ENCODE results near the gene STX4. TPM values are rescaled to one million over a fixed set of nuclear protein-coding genes. Genes with fewer than 3 reads are reported as not detected.
A peak's percentile ranks its signal among the peaks of the same experiment; 100 is the strongest.

STX4 gene
- total RNA-seq, 1 experiment from 2014 or later: 26.0 TPM

DNA sequence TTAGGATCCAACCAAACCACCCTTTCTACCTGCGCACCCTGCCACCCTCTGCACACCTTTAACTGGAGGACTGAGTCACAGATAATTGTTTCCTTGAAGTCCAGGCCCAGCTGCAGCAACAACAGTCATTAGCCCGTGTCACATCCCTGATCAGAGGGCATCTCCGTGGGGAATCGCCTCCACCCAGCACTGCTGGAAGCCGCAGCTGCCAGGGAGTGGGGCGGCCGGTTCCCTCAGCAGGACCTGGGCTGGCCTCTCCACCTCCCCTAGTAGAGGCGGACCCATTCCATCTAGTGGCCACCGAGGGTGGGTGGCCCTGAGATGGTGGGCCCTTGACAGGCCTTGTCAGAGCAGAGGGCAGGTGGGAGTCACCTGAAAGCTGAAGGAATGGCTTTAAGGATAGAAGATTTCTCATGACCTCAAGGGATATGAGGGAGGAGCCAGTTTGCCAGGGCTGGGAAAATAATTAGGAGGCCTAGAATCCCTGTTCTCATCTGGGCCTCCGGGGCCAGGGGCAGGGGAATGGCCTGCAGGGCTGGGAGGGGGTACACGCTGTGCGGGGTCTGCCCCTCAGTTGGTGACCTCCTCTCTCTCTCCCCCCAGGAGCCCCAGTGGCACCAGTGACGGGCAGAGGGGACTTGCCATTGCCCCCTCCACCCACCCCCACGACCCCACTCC, 49.1 kb downstream of the STX4 start:
- H3K9me3 ChIP-seq (ENCODE audit: control insufficient read depth in 1 of 2, insufficient read depth in 1 of 2, low read depth in 1 of 2, low read length in 2 of 2): no peaks in the 10 kb centered on the region
- no TSS peak for BruUV-seq (replicated peaks)
- ChIA-PET RAD21 (ENCODE audit: low non-redundant PET in 1 of 2, low total read pairs in 2 of 2, uncharacterized antibody in 2 of 2, unreplicated experiment in 2 of 2) (no interaction called here), CTCF (no interaction called here), POLR2A (no interaction called here)
- no peaks in the 10 kb centered on the region for H3K27me3 ChIP-seq (ENCODE audit: insufficient read depth, low read length)
- intact Hi-C loops (cut with micrococcal nuclease): no loop called here
- no peaks in the 10 kb centered on the region for H4K20me1 ChIP-seq (ENCODE audit: insufficient read depth)
- H3K4me3 ChIP-seq (replicated peaks in 1 of 2; ENCODE audit: low read depth in 1 of 2, low read length in 2 of 2): no peak overlapping the region
- H3K27ac ChIP-seq (ENCODE audit: low read depth, low read length): no peak overlapping the region
- H3K36me3 ChIP-seq (ENCODE audit: control insufficient read depth in 1 of 2, insufficient read depth in 2 of 2, low read length in 2 of 2): peaks cover 12 to 27% of the 10 kb centered on the region in 2 experiments
- no peak for DNase-seq (ENCODE audit: low read depth, low spot score)
- no peak overlapping the region for H3K4me2 ChIP-seq (ENCODE audit: low read length)
- no peak overlapping the region for H2AFZ ChIP-seq (ENCODE audit: low read depth, low read length, poor library complexity, severe bottlenecking)
- no peak overlapping the region for H3K9ac ChIP-seq (ENCODE audit: low read length)
- no peaks in the 10 kb centered on the region for H3K9me2 ChIP-seq (ENCODE audit: insufficient read depth)
- H3K4me1 ChIP-seq (ENCODE audit: control insufficient read depth in 1 of 2, insufficient read depth in 2 of 2, low read length in 2 of 2): peaks cover 0 to 11% of the 10 kb centered on the region in 2 experiments; a peak in 1 of 4 replicates
- no peak for TF ChIP-seq SP1 (IDR thresholded peaks at IDR 0.05; ENCODE audit: low read depth)
- TF ChIP-seq, protein P1, sequence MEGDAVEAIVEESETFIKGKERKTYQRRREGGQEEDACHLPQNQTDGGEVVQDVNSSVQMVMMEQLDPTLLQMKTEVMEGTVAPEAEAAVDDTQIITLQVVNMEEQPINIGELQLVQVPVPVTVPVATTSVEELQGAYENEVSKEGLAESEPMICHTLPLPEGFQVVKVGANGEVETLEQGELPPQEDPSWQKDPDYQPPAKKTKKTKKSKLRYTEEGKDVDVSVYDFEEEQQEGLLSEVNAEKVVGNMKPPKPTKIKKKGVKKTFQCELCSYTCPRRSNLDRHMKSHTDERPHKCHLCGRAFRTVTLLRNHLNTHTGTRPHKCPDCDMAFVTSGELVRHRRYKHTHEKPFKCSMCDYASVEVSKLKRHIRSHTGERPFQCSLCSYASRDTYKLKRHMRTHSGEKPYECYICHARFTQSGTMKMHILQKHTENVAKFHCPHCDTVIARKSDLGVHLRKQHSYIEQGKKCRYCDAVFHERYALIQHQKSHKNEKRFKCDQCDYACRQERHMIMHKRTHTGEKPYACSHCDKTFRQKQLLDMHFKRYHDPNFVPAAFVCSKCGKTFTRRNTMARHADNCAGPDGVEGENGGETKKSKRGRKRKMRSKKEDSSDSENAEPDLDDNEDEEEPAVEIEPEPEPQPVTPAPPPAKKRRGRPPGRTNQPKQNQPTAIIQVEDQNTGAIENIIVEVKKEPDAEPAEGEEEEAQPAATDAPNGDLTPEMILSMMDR (IDR thresholded peaks at IDR 0.05 in 2 of 3, conservative IDR thresholded peaks at IDR 0.05 in 1 of 3; ENCODE audit: borderline replicate concordance in 1 of 3, insufficient read depth in 1 of 3, low read depth in 2 of 3, low read length in 2 of 3): no peak
- no peak for TF ChIP-seq RAD21 (IDR thresholded peaks at IDR 0.05; ENCODE audit: low read depth)
- TF ChIP-seq ZFX (IDR thresholded peaks at IDR 0.05): no peak
- no peak for TF ChIP-seq EZH2phosphoT487 (IDR thresholded peaks at IDR 0.05; ENCODE audit: borderline replicate concordance)
- no peak for TF ChIP-seq SIN3A (IDR thresholded peaks at IDR 0.05; ENCODE audit: low read depth)
- TF ChIP-seq TCF7L2 (IDR thresholded peaks at IDR 0.05; ENCODE audit: borderline replicate concordance, extremely low read depth, insufficient read depth, insufficient read length): no peak
- no peak; the same call in 1 of the 2 replicates for TF ChIP-seq JUND (IDR thresholded peaks at IDR 0.05)
- TF ChIP-seq, protein P2, sequence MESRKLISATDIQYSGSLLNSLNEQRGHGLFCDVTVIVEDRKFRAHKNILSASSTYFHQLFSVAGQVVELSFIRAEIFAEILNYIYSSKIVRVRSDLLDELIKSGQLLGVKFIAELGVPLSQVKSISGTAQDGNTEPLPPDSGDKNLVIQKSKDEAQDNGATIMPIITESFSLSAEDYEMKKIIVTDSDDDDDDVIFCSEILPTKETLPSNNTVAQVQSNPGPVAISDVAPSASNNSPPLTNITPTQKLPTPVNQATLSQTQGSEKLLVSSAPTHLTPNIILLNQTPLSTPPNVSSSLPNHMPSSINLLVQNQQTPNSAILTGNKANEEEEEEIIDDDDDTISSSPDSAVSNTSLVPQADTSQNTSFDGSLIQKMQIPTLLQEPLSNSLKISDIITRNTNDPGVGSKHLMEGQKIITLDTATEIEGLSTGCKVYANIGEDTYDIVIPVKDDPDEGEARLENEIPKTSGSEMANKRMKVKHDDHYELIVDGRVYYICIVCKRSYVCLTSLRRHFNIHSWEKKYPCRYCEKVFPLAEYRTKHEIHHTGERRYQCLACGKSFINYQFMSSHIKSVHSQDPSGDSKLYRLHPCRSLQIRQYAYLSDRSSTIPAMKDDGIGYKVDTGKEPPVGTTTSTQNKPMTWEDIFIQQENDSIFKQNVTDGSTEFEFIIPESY (IDR thresholded peaks at IDR 0.05; ENCODE audit: extremely low read depth, insufficient replicate concordance, low read length): no peak
- TF ChIP-seq, protein P3, sequence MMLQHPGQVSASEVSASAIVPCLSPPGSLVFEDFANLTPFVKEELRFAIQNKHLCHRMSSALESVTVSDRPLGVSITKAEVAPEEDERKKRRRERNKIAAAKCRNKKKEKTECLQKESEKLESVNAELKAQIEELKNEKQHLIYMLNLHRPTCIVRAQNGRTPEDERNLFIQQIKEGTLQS (IDR thresholded peaks at IDR 0.05): no peak
- no peak for TF ChIP-seq ZNF274 (IDR thresholded peaks at IDR 0.05; ENCODE audit: low read depth, low read length)
- peaks cover 6% of the 10 kb centered on the region; the same call in 1 of the 2 replicates for H3K79me2 ChIP-seq (ENCODE audit: insufficient read depth, low read length)
- ATAC-seq: peak; percentile 38; the same call in 1 of the 2 replicates
